DOHH2 (cell line): Measurements from ENCODE around the gene KCNA5.
A peak's percentile ranks its signal among the peaks of the same experiment; 100 is the strongest.

Source experiments
- H3F3A ChIP-seq: fragments of 200-600 bp; sonication (generic), shearing (Covaris generic); 2 replicates; pipeline ENCODE4 v1.6.0; 2016; ENCODE audit warnings: antibody characterized with exemption, mild to moderate bottlenecking; ENCODE audit not compliant: control insufficient read depth, insufficient read depth
- H3K27ac ChIP-seq: fragments of 200-600 bp; sonication (generic); 2 replicates; pipeline ENCODE4 v1.5.1; 2014; ENCODE audit warnings: low read depth, mild to moderate bottlenecking, low read length, moderate library complexity
- H3K27me3 ChIP-seq: fragments of 200-600 bp; sonication (generic); 2 replicates; pipeline ENCODE4 v1.6.1; 2014; ENCODE audit warnings: mild to moderate bottlenecking, low read length, mixed read lengths; ENCODE audit not compliant: control insufficient read depth
- H3K36me3 ChIP-seq: fragments of 200-600 bp; sonication (generic); 2 replicates; pipeline ENCODE4 v1.6.1; 2014; ENCODE audit warnings: mild to moderate bottlenecking, low read length, moderate library complexity, mixed read lengths; ENCODE audit not compliant: control insufficient read depth
- H3K4me1 ChIP-seq: fragments of 200-600 bp; sonication (generic); 2 replicates; pipeline ENCODE4 v1.6.1; 2014; ENCODE audit warnings: mild to moderate bottlenecking, low read length, mixed read lengths; ENCODE audit not compliant: control insufficient read depth
- H3K4me2 ChIP-seq: fragments of 200-600 bp; sonication (generic); 2 replicates; pipeline ENCODE4 v1.6.0; 2014; ENCODE audit warnings: mild to moderate bottlenecking, low read length, moderate library complexity
- H3K4me3 ChIP-seq: fragments of 200-600 bp; sonication (generic); 2 replicates; pipeline ENCODE4 v1.5.1; 2014; ENCODE audit warnings: mild to moderate bottlenecking, low read length, mixed read lengths
- H3K79me2 ChIP-seq: fragments of 200-600 bp; sonication (generic); 2 replicates; pipeline ENCODE4 v1.6.1; 2014; ENCODE audit warnings: mild to moderate bottlenecking, low read length, mixed read lengths; ENCODE audit not compliant: control insufficient read depth
- H3K9me2 ChIP-seq: fragments of 200-600 bp; sonication (generic); replicated peaks from 2 replicates; pipeline ENCODE4 v1.6.1; 2014; ENCODE audit warnings: mild to moderate bottlenecking, low read length, mixed read lengths; ENCODE audit not compliant: control insufficient read depth
- H3K9me3 ChIP-seq: fragments of 200-600 bp; sonication (generic); 2 replicates; pipeline ENCODE4 v1.6.1; 2014; ENCODE audit warnings: antibody characterized with exemption, low read length, mixed read lengths; ENCODE audit not compliant: control insufficient read depth, insufficient read depth
- H4K20me1 ChIP-seq: fragments of 200-600 bp; sonication (generic); 2 replicates; pipeline ENCODE4 v1.6.0; 2014; ENCODE audit warnings: low read depth, mild to moderate bottlenecking, antibody characterized with exemption, low read length, moderate library complexity; ENCODE audit not compliant: control insufficient read depth, insufficient read depth
- CTCF ChIP-seq: fragments of 200-600 bp; sonication (generic); IDR thresholded peaks from one replicate; pipeline ENCODE4 v1.5.1; 2014; ENCODE audit warnings: antibody characterized with exemption, mild to moderate bottlenecking, low read depth, low read length; ENCODE audit not compliant: poor library complexity, severe bottlenecking
- EZH2phosphoT487 ChIP-seq: fragments of 200-600 bp; sonication (generic); IDR thresholded peaks from 2 replicates; pipeline ENCODE4 v1.6.1; 2017; ENCODE audit warnings: borderline replicate concordance, mild to moderate bottlenecking, antibody characterized with exemption, low read length, moderate library complexity, mixed read lengths

The KCNA5 gene

GRCh38 chr12:5047729-5048128 lies 4.0 kb downstream of the KCNA5 start:
- TF ChIP-seq EZH2phosphoT487 (no peak), CTCF (no peak)
- H3K4me3 ChIP-seq = no peak overlapping the region
- no peak overlapping the region for H3K27ac ChIP-seq
- no peaks in the 10 kb centered on the region for H3K9me2 ChIP-seq
- no peaks in the 10 kb centered on the region for H3K9me3 ChIP-seq
- peaks cover 2% of the 10 kb centered on the region; the same call in 1 of the 2 replicates for H3F3A ChIP-seq
- no peak overlapping the region for H3K4me2 ChIP-seq
- no peaks in the 10 kb centered on the region for H4K20me1 ChIP-seq
- H3K36me3 ChIP-seq = no peaks in the 10 kb centered on the region
- no peaks in the 10 kb centered on the region for H3K79me2 ChIP-seq
- peaks cover 34% of the 10 kb centered on the region for H3K4me1 ChIP-seq
- peaks cover 16% of the 10 kb centered on the region for H3K27me3 ChIP-seq

GRCh38 chr12:5050542-5050941 lies 6.9 kb downstream of the KCNA5 start:
- H3K9me3 ChIP-seq = no peaks in the 10 kb centered on the region
- H3K4me2 ChIP-seq = no peak overlapping the region
- H3K27ac ChIP-seq = no peak overlapping the region
- H3K27me3 ChIP-seq = peaks cover 24% of the 10 kb centered on the region
- no peaks in the 10 kb centered on the region for H3K79me2 ChIP-seq
- H4K20me1 ChIP-seq = no peaks in the 10 kb centered on the region
- H3K4me3 ChIP-seq = no peak overlapping the region
- H3K9me2 ChIP-seq = no peaks in the 10 kb centered on the region
- TF ChIP-seq CTCF (no peak), EZH2phosphoT487 (no peak)
- peaks cover 35% of the 10 kb centered on the region for H3K4me1 ChIP-seq
- no peaks in the 10 kb centered on the region for H3K36me3 ChIP-seq
- H3F3A ChIP-seq = peaks cover 2% of the 10 kb centered on the region; the same call in 1 of the 2 replicates

- peaks cover 2% of the 10 kb centered on the region; the same call in 1 of the 2 replicates for H3F3A ChIP-seq
- no peaks in the 10 kb centered on the region for H3K9me2 ChIP-seq
- H3K4me1 ChIP-seq = peaks cover 35% of the 10 kb centered on the region
- TF ChIP-seq CTCF = no peak
- TF ChIP-seq EZH2phosphoT487 = no peak
- peaks cover 24% of the 10 kb centered on the region for H3K27me3 ChIP-seq
- no peaks in the 10 kb centered on the region for H4K20me1 ChIP-seq
- H3K9me3 ChIP-seq = no peaks in the 10 kb centered on the region
- peak overlapping the region; percentile 44 for H3K4me3 ChIP-seq
- H3K79me2 ChIP-seq = no peaks in the 10 kb centered on the region
- peak overlapping the region; percentile 66 for H3K4me2 ChIP-seq
- 0 out of 2 replicates have a peak overlapping the region, but pooled peaks have one; percentile 2 for H3K27ac ChIP-seq
- no peaks in the 10 kb centered on the region for H3K36me3 ChIP-seq
These were observed 7.7 kb downstream of the KCNA5 start for GRCh38 chr12:5051334-5051733.
